Measurements from ENCODE around the gene TP53I11. TPM values are rescaled to one million over a fixed set of nuclear protein-coding genes. Genes with fewer than 3 reads are reported as not detected.

TP53I11 gene
- total RNA-seq, 1 experiment from 2014 or later = 25.3 TPM

DNA sequence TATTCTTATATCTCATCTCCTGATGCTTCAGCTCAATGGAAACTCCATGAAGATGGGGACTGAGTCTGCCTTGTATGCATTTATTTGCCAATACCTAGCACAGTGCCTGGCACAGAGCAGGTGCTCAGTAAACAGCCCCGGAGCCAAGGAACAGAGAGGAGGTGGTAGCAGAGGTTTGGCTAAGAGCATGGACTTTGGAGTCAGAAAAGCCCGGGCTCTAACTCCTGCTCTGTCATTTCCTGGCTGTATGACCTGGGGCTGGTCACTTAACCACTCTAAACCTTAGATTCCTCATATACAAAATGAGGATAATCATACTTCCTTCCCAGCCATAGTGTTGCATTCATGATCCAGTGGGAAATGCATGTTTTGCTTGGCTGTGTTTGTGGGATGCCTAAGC is 36.6 kb downstream of the TP53I11 start:
- DNase-seq = no peak

GRCh38 chr11:44913502-44913901 is 37.2 kb downstream of the TP53I11 start:
- Histone ChIP-seq H3K27me3 (no peaks in the 10 kb centered on the region), H3K4me3 (no peak overlapping the region), H3K9me3 (no peaks in the 10 kb centered on the region), H3K36me3 (no peaks in the 10 kb centered on the region)
- DNase-seq = no peak

More for the DNA sequence above, 36.6 kb downstream of the TP53I11 start:
- Histone ChIP-seq H3K36me3 (no peaks in the 10 kb centered on the region), H3K9me3 (no peaks in the 10 kb centered on the region), H3K27me3 (no peaks in the 10 kb centered on the region), H3K4me3 (no peak overlapping the region)

DNA sequence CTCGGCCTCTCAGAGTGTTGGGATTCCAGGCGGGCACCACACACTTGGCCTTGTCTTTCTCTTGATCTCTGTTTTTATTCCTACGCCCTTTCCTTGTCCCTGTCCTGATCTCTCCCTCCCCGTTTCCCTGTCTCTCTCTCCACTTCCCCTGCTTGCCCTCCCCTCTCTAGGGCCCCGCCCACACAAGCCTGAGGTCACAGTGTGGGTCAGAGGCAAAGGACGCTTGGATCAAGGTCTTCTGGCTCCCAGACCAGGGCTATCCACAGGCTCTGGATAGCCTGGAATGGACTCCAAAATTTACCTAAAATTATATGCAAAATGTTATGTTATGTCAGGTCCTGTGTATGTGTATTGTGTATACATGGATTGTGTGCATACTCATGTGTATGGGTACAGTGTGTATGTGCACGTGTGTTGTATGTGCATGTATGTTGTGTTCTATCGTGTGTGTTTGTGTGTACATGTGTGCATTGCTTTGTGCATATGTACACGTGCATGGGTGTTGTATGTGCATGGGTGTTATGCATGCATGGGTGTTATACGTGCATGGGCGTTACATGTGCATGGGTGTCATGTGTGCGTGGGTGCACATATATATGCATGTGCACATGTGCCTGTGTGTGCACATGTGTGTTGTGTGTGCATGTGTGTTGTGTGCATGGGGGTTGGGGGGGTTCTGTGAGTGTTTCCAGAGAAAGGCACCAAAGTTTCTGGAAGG is 38.3 kb downstream of the TP53I11 start:
- H3K4me3 ChIP-seq = no peak overlapping the region
- DNase-seq = no peak
- no peaks in the 10 kb centered on the region for H3K27me3 ChIP-seq
- H3K9me3 ChIP-seq = no peaks in the 10 kb centered on the region
- no peaks in the 10 kb centered on the region for H3K36me3 ChIP-seq

DNA sequence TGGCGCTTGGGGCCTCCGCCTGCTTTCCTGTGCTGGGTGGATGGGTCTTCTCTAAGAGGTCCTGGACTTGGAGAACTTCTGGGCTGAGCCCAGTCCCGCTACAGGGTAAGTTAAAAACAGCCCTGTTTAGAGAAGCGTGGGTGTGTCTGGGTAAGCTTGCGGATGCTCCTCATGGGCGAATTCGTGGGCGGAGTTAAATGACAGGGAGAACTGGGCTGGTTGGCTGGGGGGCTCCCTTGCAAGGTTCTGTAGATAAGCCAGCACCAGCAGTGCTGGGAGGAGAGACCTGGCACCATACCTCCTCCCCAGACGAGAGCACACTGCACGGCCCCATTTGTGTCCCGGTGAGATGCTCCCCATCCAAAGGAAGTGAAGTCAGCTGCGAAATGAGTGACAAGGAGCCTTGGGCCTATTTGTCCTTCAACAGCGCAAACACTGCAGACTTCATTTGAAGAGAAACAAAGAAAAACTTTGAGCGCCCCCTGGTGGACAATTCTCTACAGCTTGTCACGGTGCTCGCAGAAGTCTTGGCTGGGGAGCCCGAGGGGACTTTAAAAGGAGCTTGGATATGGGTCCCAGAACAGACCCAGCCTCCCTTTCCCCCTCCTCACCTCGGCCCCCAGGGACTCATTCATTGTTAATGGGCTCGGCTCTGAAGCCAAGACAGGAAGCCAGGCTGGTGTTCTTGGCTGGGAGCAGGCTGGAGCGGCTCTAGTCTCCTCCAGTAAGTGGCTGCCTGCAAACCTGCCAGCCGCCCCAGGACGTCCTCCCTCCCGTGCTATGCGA is 39.5 kb downstream of the TP53I11 start:
- H3K36me3 ChIP-seq = no peaks in the 10 kb centered on the region
- no peak overlapping the region for H3K4me3 ChIP-seq
- H3K27me3 ChIP-seq = no peaks in the 10 kb centered on the region
- peak; percentile 58 for DNase-seq
- H3K9me3 ChIP-seq = no peaks in the 10 kb centered on the region

DNA sequence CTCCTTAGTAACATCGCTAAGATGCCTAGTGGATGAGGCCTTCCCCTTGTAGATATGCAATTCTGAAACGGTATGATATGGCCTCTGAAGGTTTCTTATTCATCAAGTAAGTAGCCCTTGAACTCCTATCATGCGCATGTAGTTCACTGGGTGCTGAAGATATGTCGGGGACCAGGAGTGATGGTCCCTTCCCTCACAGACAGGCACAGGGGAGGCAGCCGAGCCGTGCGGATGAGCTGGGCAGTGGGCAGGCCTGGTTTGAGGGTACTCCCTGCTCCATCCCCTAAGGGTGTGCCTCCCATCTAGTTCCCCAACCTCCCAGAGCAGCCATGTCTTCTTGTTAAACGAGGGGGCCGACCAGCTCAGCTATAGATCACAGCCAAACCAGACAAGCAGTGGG is 40.1 kb downstream of the TP53I11 start:
- H3K36me3 ChIP-seq = no peaks in the 10 kb centered on the region
- H3K4me3 ChIP-seq = no peak overlapping the region
- DNase-seq = no peak
- no peaks in the 10 kb centered on the region for H3K27me3 ChIP-seq
- H3K9me3 ChIP-seq = no peaks in the 10 kb centered on the region

GRCh38 chr11:44909557-44909956 is 41.1 kb downstream of the TP53I11 start:
- H3K9me3 ChIP-seq = no peaks in the 10 kb centered on the region
- no peak overlapping the region for H3K4me3 ChIP-seq
- H3K27me3 ChIP-seq = no peaks in the 10 kb centered on the region
- no peak for DNase-seq
- H3K36me3 ChIP-seq = no peaks in the 10 kb centered on the region

- H3K36me3 ChIP-seq = no peaks in the 10 kb centered on the region
- no peak overlapping the region for H3K4me3 ChIP-seq
- no peak for DNase-seq
- H3K9me3 ChIP-seq = no peaks in the 10 kb centered on the region
- H3K27me3 ChIP-seq = no peaks in the 10 kb centered on the region
These were observed 44.0 kb downstream of the TP53I11 start for GRCh38 chr11:44906649-44907048.

- no peaks in the 10 kb centered on the region for H3K27me3 ChIP-seq
- H3K36me3 ChIP-seq = no peaks in the 10 kb centered on the region
- no peaks in the 10 kb centered on the region for H3K9me3 ChIP-seq
- DNase-seq = no peak
- no peak overlapping the region for H3K4me3 ChIP-seq
These were observed 45.4 kb downstream of the TP53I11 start for GRCh38 chr11:44905131-44905866.

DNA sequence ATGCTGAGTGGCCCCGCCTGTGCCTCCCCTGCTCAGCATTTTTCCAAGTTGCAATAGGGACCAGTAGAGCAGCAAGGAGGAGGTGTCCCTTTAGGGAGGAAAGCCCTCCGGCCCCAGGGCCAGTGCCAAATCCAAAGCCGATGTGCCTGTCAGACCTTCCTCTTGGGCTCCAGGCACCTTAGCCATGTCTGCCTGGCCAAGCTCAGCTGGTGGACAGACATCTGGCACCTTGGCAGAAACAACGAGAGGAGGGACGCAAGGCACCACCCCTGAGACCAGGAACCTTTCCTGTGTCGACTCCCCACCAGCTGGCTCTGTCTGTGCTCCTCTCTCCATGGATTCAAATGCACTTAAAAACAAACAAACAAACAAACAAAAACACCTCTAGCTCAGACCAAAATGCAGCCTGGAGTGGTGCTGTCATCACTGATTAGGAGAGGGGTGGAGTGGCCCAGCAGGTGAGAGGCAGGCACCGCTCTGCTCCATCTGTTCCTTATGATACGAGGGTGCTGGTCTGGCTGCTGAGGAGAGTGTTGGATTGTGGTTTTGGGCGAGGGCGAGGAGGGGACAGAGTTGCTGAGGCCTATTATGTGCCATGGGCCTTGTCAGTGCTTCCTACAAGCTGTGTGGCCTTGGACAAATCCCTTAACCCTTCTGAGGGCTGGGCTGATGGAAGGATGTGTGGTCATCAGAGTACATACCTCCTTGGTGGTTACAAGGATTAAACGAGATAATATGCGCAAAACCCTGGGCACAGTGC is 46.2 kb downstream of the TP53I11 start:
- Histone ChIP-seq H3K36me3 (no peaks in the 10 kb centered on the region), H3K27me3 (no peaks in the 10 kb centered on the region), H3K4me3 (no peak overlapping the region), H3K9me3 (no peaks in the 10 kb centered on the region)
- DNase-seq = no peak

DNA sequence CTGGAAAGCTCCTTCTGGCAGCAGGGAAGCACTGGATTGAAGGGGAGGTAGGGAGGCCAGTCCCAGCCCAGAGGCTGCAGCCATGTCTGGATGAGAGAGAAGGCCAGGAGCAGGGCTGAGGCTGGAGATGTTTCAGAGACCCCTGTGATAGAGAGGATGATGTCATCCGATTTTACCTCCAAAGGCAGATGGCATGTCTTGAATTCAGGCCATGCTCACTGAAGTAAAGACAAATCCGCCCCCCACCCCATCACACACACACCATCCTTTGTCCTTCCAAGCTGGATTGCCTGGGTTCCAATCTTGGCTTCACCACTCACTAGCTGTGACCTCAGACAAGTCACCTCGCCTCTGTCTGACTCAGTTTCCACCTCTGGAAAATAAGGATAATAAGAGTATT is 47.2 kb downstream of the TP53I11 start:
- Histone ChIP-seq H3K4me3 (no peak overlapping the region), H3K9me3 (no peaks in the 10 kb centered on the region; the same call in none of the 2 replicates), H3K27me3 (no peaks in the 10 kb centered on the region), H3K36me3 (no peaks in the 10 kb centered on the region)
- no peak for DNase-seq

GRCh38 chr11:44903035-44903434 is 47.6 kb downstream of the TP53I11 start:
- Histone ChIP-seq H3K4me3 (no peak overlapping the region), H3K36me3 (no peaks in the 10 kb centered on the region), H3K27me3 (no peaks in the 10 kb centered on the region), H3K9me3 (no peaks in the 10 kb centered on the region; the same call in none of the 2 replicates)
- DNase-seq = no peak

- no peak for DNase-seq
- no peaks in the 10 kb centered on the region; the same call in none of the 2 replicates for H3K9me3 ChIP-seq
These were observed 48.9 kb downstream of the TP53I11 start for GRCh38 chr11:44901786-44902185.

DNA sequence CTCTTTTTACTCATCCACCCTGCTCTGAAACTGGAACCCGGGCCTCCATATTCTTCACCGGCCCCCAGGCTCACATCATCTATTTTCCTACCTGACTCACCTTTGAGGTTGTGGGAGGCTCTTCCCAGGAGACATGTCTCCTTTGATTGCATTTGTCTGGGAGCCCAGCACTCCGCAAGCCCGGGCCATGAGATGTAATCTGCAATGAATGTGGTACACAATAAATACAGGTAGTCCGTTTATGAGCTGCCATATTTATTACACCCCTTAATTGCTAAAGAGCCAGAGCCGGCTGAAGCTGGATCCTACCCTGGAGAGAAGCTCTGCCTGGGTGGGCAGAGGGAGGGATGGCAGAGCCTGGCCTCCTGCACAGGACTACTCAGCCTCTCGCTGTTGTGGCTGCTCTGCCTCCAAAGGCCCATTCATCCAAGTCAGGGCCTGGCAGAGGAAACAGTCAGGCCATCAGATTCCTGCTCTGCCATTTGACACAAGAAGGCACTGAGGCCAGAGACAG is 49.5 kb downstream of the TP53I11 start:
- no peak for DNase-seq
- Histone ChIP-seq H3K36me3 (no peaks in the 10 kb centered on the region), H3K4me3 (no peak overlapping the region), H3K27me3 (no peaks in the 10 kb centered on the region), H3K9me3 (no peaks in the 10 kb centered on the region; the same call in none of the 2 replicates)

More at GRCh38 chr11:44901786-44902185, 48.9 kb downstream of the TP53I11 start:
- Histone ChIP-seq H3K27me3 (no peaks in the 10 kb centered on the region), H3K36me3 (no peaks in the 10 kb centered on the region), H3K4me3 (no peak overlapping the region)

- peak; percentile 45 for DNase-seq
- no peak overlapping the region for H3K4me3 ChIP-seq
- no peaks in the 10 kb centered on the region for H3K36me3 ChIP-seq
- no peaks in the 10 kb centered on the region for H3K27me3 ChIP-seq
- H3K9me3 ChIP-seq = no peaks in the 10 kb centered on the region; the same call in none of the 2 replicates
These were observed 50.7 kb downstream of the TP53I11 start for GRCh38 chr11:44899959-44900358.

DNA sequence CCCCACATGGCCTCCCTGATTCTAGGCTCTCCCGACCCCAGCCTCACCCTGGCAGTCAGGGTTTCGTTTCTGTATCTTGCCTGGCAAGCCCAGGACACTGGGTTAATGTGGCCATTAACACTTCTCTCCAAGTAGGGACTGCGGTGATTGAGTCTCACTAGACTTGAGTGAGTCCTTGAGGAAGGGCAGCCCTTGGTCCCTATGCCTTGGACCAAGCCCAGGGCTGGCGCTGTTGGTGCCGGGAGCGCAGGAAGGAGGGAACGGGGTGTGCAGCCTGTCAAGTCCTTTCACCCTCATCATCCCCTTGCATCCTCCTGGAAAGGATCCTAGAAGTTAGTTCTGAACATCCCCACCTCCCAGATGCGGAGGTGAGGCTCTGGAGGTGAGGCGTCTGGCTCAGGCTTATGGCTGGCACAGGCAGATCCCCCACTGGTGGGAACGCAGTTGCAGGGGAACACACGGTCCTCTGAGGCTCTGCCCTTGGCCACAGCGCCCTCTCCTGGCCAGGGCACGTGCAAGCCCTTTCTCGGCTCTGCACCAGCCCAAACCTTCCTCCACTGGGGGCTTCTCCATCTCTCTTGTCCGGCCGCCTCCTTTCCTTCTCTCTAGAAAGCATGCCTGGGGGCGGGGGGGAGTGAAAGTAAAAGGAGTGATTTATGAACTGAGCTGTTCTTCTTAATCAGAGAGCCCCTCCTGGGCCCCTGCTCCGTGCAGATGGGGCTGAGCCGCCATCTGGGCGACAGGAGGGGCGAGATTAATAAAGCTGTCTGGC is 56.7 kb downstream of the TP53I11 start:
- no peak overlapping the region for H3K4me3 ChIP-seq
- DNase-seq = peak; percentile 59
- no peaks in the 10 kb centered on the region; the same call in 1 of the 2 replicates for H3K9me3 ChIP-seq
- no peaks in the 10 kb centered on the region for H3K27me3 ChIP-seq
- no peaks in the 10 kb centered on the region for H3K36me3 ChIP-seq

Measured in MG63 (cell line).